B cell (primary cell): Measurements from ENCODE around the gene CTIF. TPM values are rescaled to one million over a fixed set of nuclear protein-coding genes. Genes with fewer than 3 reads are reported as not detected.

Source experiments
- ATAC-seq: fragments of 200-7000 bp; cut with Tn5 transposase; one replicate; pipeline ENCODE4 v1.10.0; 2021; ENCODE audit warnings: low read depth, mild to moderate bottlenecking, moderate number of reproducible peaks, moderate library complexity
- CTCF ChIA-PET: fragments of 350-600 bp; sonication (Branson Sonifier 250); formaldehyde crosslinking; loops from one replicate; lab custom pipeline; 2021; ENCODE audit warnings: antibody characterized with exemption, inconsistent platforms; lab: Charles Lee
- POLR2A ChIA-PET: fragments of 350-600 bp; sonication (Branson Sonifier 250); formaldehyde crosslinking; loops from one replicate; lab custom pipeline; 2021; ENCODE audit warnings: antibody characterized with exemption; lab: Charles Lee
- DNase-seq: peaks from one replicate; pipeline ENCODE4 v3.0.0; 2013
- H2AFZ ChIP-seq: 2 replicates; pipeline ENCODE4 v1.6.1; 2012; ENCODE audit warnings: mild to moderate bottlenecking, low read depth, low read length; ENCODE audit not compliant: insufficient read depth, poor library complexity, severe bottlenecking
- H3K27ac ChIP-seq, 2 donors: 1 replicate in 1 of 2; 2 replicates in 1 of 2; pipeline ENCODE4 v1.5.1; 2012 to 2013; ENCODE audit warnings: low read length in 2 of 2, mild to moderate bottlenecking in 2 of 2, moderate library complexity in 1 of 2
- H3K27me3 ChIP-seq, 4 experiments: fragments of 200-600 bp in 1 of 4; sonication (generic) in 1 of 4; replicated peaks in 1 of 4; 1 replicate in 2 of 4; 2 replicates in 2 of 4; pipeline versions ENCODE4 v1.6.1 to v1.7.0; 2013 to 2016; ENCODE audit warnings: low read length in 3 of 4, mild to moderate bottlenecking in 2 of 4, mixed read lengths in 1 of 4, moderate library complexity in 1 of 4; ENCODE audit not compliant: insufficient read depth in 4 of 4, control insufficient read depth in 3 of 4; ENCODE audit errors: control extremely low read depth in 1 of 4
- H3K36me3 ChIP-seq, 2 experiments: replicated peaks in 1 of 2; 1 replicate in 1 of 2; 2 replicates in 1 of 2; pipeline versions ENCODE4 v1.6.1 to v1.7.1; 2013; ENCODE audit warnings: low read length in 1 of 2; ENCODE audit not compliant: insufficient read depth in 2 of 2, control insufficient read depth in 1 of 2; ENCODE audit errors: control extremely low read depth in 1 of 2, extremely low read depth in 1 of 2
- H3K4me1 ChIP-seq, 2 donors: fragments of 200-600 bp in 1 of 2; sonication (generic) in 1 of 2; 1 replicate in 1 of 2; 2 replicates in 1 of 2; pipeline versions ENCODE4 v1.5.1 to v1.6.1; 2013 to 2017; ENCODE audit warnings: low read length in 2 of 2; ENCODE audit not compliant: control insufficient read depth in 2 of 2, insufficient read depth in 2 of 2
- H3K4me2 ChIP-seq: replicated peaks from 2 replicates; pipeline ENCODE3; 2012; ENCODE audit warnings: mild to moderate bottlenecking, low read depth, low read length; ENCODE audit not compliant: poor library complexity, severe bottlenecking
- H3K4me3 ChIP-seq, 5 experiments: fragments of 200-600 bp in 1 of 5; sonication (generic) in 1 of 5; 1 replicate in 3 of 5; 2 replicates in 2 of 5; pipeline versions ENCODE4 v1.5.1 to v1.7.0; 2011 to 2016; ENCODE audit warnings: low read length in 4 of 5, mild to moderate bottlenecking in 4 of 5, low read depth in 2 of 5, control low read depth in 1 of 5, moderate library complexity in 1 of 5; ENCODE audit not compliant: insufficient read depth in 1 of 5; ENCODE audit errors: control extremely low read depth in 1 of 5, extremely low read depth in 1 of 5
- H3K79me2 ChIP-seq: fragments of 200-600 bp; sonication (generic); one replicate; pipeline ENCODE4 v1.6.0; 2016; ENCODE audit warnings: low read length; ENCODE audit not compliant: control insufficient read depth, insufficient read depth
- H3K9ac ChIP-seq: fragments of 200-600 bp; sonication (generic); 2 replicates; pipeline ENCODE4 v1.6.1; 2017; ENCODE audit warnings: mild to moderate bottlenecking, low read length, moderate library complexity
- H3K9me3 ChIP-seq, 3 donors: one replicate each; pipeline versions ENCODE4 v1.6.1 to v1.7.1; 2013; ENCODE audit warnings: low read length in 2 of 3; ENCODE audit not compliant: control insufficient read depth in 2 of 3, insufficient read depth in 1 of 3; ENCODE audit errors: control extremely low read depth in 1 of 3
- H4K20me1 ChIP-seq: 2 replicates; pipeline ENCODE4 v1.6.0; 2012; ENCODE audit warnings: mild to moderate bottlenecking, low read length; ENCODE audit not compliant: insufficient read depth, control insufficient read depth, poor library complexity, severe bottlenecking
- H3K27ac Mint-ChIP-seq: one replicate; pipeline ENCODE4 v1.8.0; 2021; ENCODE audit warnings: mixed read lengths
- H3K27me3 Mint-ChIP-seq: one replicate; pipeline ENCODE4 v1.8.0; 2021; ENCODE audit warnings: mixed read lengths
- H3K4me1 Mint-ChIP-seq: one replicate; pipeline ENCODE4 v1.8.0; 2021; ENCODE audit warnings: mixed read lengths
- H3K4me3 Mint-ChIP-seq: one replicate; pipeline ENCODE4 v1.8.0; 2021; ENCODE audit warnings: mixed read lengths
- H3K9me3 Mint-ChIP-seq: one replicate; pipeline ENCODE4 v1.8.0; 2022; ENCODE audit warnings: mixed read lengths; ENCODE audit not compliant: insufficient read depth
- EZH2 ChIP-seq: IDR thresholded peaks from 2 replicates; pipeline ENCODE4 v1.6.1; 2012; ENCODE audit warnings: borderline replicate concordance, low read depth, mild to moderate bottlenecking, moderate library complexity, low read length; ENCODE audit not compliant: insufficient read depth, poor library complexity, severe bottlenecking
- WGBS: methylation state at CpG from one replicate; pipeline ENCODE4 v1.1.5; 2013; ENCODE audit warnings: missing lambda C conversion rate; ENCODE audit not compliant: insufficient coverage; 5-methylcytosine and 5-hydroxymethylcytosine counted together
- intact Hi-C: fragments of 100-400 bp; cut with micrococcal nuclease; formaldehyde crosslinking; loops from one replicate; pipeline ENCODE4 v1.10.0; 2022
- polyA plus RNA-seq: library from polyadenylated mRNA; depleted of rRNA; stranded (reverse); fragments of >200 nt; gene quantifications from 2 replicates; pipeline ENCODE4 v1.2.3, GENCODE V29; 2012
- total RNA-seq, 2 donors: library from RNA; stranded (reverse); fragments of 120-200 nt in 1 of 2; gene quantifications; 1 replicate in 1 of 2; 2 replicates in 1 of 2; pipeline versions ENCODE4 v1.2.3 to v1.2.4, GENCODE V29; 2013 to 2022
- TF ChIP-seq, protein P1 (sequence below): fragments of 200-600 bp; IDR thresholded peaks from one replicate; pipeline ENCODE4 v1.8.0; 2022; ENCODE audit warnings: antibody characterized with exemption, mild to moderate bottlenecking

The CTIF gene
- total and polyA plus RNA-seq, 2 donors (not counting 1 experiment from before 2014, with no cell fraction given) = 3.6 to 16.2 TPM

DNA sequence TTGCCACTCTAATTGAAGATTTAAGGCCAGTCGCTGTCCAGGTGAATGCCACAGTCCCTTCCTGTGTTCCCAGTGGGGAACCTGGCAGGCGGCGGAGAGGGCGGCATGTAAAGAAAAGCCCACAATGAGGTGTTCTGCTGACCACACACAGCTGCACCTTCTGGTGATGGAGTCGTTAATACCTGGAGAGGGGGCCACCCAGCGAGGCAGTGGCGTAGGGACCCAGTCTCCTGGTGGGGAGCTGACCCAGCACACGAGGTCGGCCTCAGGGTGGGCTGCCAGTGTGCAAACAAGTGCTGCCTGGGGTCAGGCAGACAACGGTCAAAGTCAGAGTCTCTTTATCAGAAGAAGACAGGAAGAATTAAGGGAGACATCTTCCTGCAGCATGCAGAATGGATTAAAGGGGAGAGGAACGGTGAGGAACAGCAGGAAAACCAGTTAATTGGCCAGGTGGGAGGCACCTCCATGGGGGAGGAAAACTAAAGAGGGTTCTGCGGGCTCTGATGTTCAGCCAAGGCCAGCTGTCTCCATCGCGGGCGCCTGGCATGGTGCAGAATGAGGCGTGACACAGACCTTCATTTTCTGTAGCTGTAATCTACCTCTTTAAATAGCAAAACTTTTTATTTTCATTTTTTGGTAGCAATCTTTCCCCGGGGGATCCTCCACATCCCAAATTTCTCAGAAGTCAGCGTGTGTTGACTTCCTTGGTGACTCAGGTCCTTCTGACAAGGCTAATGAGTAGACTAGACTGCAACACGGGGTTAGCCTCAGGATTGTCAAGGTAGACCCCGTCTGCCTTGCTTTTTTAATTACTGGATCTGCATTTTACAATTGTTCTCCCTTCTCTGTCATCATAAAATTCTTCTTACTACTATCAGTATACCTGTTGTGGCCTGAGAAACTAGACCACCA lies 333.7 kb downstream of the CTIF start:
- TF ChIP-seq EZH2 = no peak
- TF ChIP-seq, protein P1, sequence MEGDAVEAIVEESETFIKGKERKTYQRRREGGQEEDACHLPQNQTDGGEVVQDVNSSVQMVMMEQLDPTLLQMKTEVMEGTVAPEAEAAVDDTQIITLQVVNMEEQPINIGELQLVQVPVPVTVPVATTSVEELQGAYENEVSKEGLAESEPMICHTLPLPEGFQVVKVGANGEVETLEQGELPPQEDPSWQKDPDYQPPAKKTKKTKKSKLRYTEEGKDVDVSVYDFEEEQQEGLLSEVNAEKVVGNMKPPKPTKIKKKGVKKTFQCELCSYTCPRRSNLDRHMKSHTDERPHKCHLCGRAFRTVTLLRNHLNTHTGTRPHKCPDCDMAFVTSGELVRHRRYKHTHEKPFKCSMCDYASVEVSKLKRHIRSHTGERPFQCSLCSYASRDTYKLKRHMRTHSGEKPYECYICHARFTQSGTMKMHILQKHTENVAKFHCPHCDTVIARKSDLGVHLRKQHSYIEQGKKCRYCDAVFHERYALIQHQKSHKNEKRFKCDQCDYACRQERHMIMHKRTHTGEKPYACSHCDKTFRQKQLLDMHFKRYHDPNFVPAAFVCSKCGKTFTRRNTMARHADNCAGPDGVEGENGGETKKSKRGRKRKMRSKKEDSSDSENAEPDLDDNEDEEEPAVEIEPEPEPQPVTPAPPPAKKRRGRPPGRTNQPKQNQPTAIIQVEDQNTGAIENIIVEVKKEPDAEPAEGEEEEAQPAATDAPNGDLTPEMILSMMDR = no peak
- CTCF ChIA-PET = no interaction called here
- Histone ChIP-seq H3K9ac (no peak overlapping the region), H3K4me3 (no peak overlapping the region), H3K4me2 (no peak overlapping the region), H3K27me3 (peaks cover 0 to 2% (median 0%) of the 10 kb centered on the region in 4 experiments), H4K20me1 (no peaks in the 10 kb centered on the region), H3K9me3 (no peaks in the 10 kb centered on the region), H2AFZ (no peak overlapping the region), H3K4me1 (peaks cover 17 to 26% of the 10 kb centered on the region in 2 donors), H3K27ac (no peak overlapping the region), H3K36me3 (no peaks in the 10 kb centered on the region), H3K79me2 (no peaks in the 10 kb centered on the region)
- POLR2A ChIA-PET = no interaction called here
- H3K9me3 Mint-ChIP-seq = no peaks in the 10 kb centered on the region
- no peak overlapping the region for H3K4me3 Mint-ChIP-seq
- DNase-seq = no peak
- H3K4me1 Mint-ChIP-seq = peaks cover 17% of the 10 kb centered on the region
- no peak for ATAC-seq
- intact Hi-C loops = no loop called here
- WGBS = 87% methylated on average over 19 of the region's 20 CpGs
- no peak overlapping the region for H3K27ac Mint-ChIP-seq
- H3K27me3 Mint-ChIP-seq = no peaks in the 10 kb centered on the region

DNA sequence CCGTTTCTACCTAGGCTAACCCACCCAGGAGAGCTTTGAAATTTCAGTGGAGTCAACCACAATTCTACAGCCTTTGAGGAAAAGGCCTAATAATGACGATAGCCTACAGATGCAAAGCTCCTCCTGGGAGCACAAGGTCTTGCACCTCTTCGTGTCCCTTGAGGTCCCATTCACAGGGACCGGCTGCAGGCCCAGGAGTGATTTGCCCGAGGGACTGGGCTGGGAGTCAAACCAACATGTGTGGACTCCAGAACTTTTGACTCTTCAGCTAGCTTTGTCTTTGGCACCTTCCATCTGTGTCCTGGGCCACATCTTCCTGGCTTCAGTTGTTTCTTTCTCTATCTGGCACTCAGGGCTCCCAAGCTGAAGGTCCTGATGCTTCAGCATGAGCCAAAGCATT lies 335.4 kb downstream of the CTIF start:
- WGBS = 94% methylated on average over 5 of the region's 5 CpGs
- POLR2A ChIA-PET = no interaction called here

More for the DNA sequence above, 335.4 kb downstream of the CTIF start:
- peaks cover 5 to 10% of the 10 kb centered on the region in 2 donors for H3K4me1 ChIP-seq
- intact Hi-C loops = no loop called here
- CTCF ChIA-PET = interaction anchor here (0.8 kb wide), 1 partner anchor 44 kb away, joined by 3 read pairs; no protein-coding TSS in a partner anchor
- no peak overlapping the region for H3K4me2 ChIP-seq
- Mint-ChIP-seq H3K4me1 (peaks cover 5% of the 10 kb centered on the region), H3K27ac (no peak overlapping the region), H3K4me3 (no peak overlapping the region), H3K27me3 (peaks cover 4% of the 10 kb centered on the region), H3K9me3 (no peaks in the 10 kb centered on the region)
- H3K27ac ChIP-seq = no peak overlapping the region
- no peak overlapping the region for H3K4me3 ChIP-seq
- no peaks in the 10 kb centered on the region for H3K36me3 ChIP-seq
- no peaks in the 10 kb centered on the region for H4K20me1 ChIP-seq
- H3K27me3 ChIP-seq = peaks cover 0 to 2% (median 0%) of the 10 kb centered on the region in 4 experiments
- no peak for DNase-seq
- no peaks in the 10 kb centered on the region for H3K79me2 ChIP-seq
- no peak overlapping the region for H3K9ac ChIP-seq
- H2AFZ ChIP-seq = no peak overlapping the region
- H3K9me3 ChIP-seq = no peaks in the 10 kb centered on the region
- TF ChIP-seq, protein P1 = no peak
- no peak for TF ChIP-seq EZH2
- no peak for ATAC-seq
